GM18520 (cell line): ENCODE measurements around the gene MRPL24.

Experiments used
- ATAC-seq: cut with Tn5 transposase; IDR thresholded peaks from one replicate; pipeline ENCODE4 v1.9.1; 2021; ENCODE audit not compliant: unreplicated experiment

Gene MRPL24

GRCh38 chr1:156744344-156744743 is 3.5 kb upstream of the MRPL24 start:
- ATAC-seq: no peak

GRCh38 chr1:156743367-156744302 is 2.7 kb upstream of the MRPL24 start:
- ATAC-seq: no peak

GRCh38 chr1:156742801-156743200 is 1.9 kb upstream of the MRPL24 start:
- ATAC-seq: no peak

GRCh38 chr1:156742017-156742416 is 1.1 kb upstream of the MRPL24 start:
- no peak for ATAC-seq

- no peak for ATAC-seq
These were observed 644 bp upstream of the MRPL24 start for GRCh38 chr1:156741481-156741983.

GRCh38 chr1:156740237-156740740 is 599 bp downstream of the MRPL24 start:
- ATAC-seq: no peak

GRCh38 chr1:156738916-156739315 is 2.0 kb downstream of the MRPL24 start:
- ATAC-seq: no peak

GRCh38 chr1:156738407-156738806 is 2.5 kb downstream of the MRPL24 start:
- ATAC-seq: no peak

GRCh38 chr1:156733989-156734584 is 6.8 kb downstream of the MRPL24 start:
- no peak for ATAC-seq

GRCh38 chr1:156728599-156729462 is 12.1 kb downstream of the MRPL24 start, which contains the start of gene ISG20L2:
Gene ISG20L2, minus strand, starts transcription at chr1:156728766. Its CDS starts 1,114 bp downstream, at chr1:156727652.
- peak; percentile 79 for ATAC-seq

GRCh38 chr1:156727926-156728598 is 12.8 kb downstream of the MRPL24 start, which contains the start of gene METTL25B:
Gene METTL25B, plus strand, starts transcription at chr1:156728469. Its CDS starts 636 bp downstream, at chr1:156729105.
- ATAC-seq: peak; percentile 33

GRCh38 chr1:156727492-156727891 is 13.4 kb downstream of the MRPL24 start:
- ATAC-seq: no peak

- no peak for ATAC-seq
These were observed 14.2 kb downstream of the MRPL24 start for GRCh38 chr1:156726549-156727226.

GRCh38 chr1:156725683-156726280 is 15.1 kb downstream of the MRPL24 start:
- peak; percentile 38 for ATAC-seq

- ATAC-seq: no peak
These were observed 19.4 kb downstream of the MRPL24 start for GRCh38 chr1:156721535-156721934.

- ATAC-seq: no peak
These were observed 19.8 kb downstream of the MRPL24 start for GRCh38 chr1:156721131-156721530.

GRCh38 chr1:156717351-156717750 is 23.5 kb downstream of the MRPL24 start:
- ATAC-seq: no peak

- ATAC-seq: no peak
These were observed 26.1 kb downstream of the MRPL24 start for GRCh38 chr1:156714830-156715229.

- no peak for ATAC-seq
These were observed 28.3 kb downstream of the MRPL24 start for GRCh38 chr1:156712626-156713025.
